Measurements from ENCODE around the gene CADM2. TPM values are rescaled to one million over a fixed set of nuclear protein-coding genes. Genes with fewer than 3 reads are reported as not detected.

Gene CADM2
- total and polyA plus RNA-seq, 2 donors (not counting 3 experiments of a cell fraction or from before 2014, with no cell fraction given), result not detected

DNA sequence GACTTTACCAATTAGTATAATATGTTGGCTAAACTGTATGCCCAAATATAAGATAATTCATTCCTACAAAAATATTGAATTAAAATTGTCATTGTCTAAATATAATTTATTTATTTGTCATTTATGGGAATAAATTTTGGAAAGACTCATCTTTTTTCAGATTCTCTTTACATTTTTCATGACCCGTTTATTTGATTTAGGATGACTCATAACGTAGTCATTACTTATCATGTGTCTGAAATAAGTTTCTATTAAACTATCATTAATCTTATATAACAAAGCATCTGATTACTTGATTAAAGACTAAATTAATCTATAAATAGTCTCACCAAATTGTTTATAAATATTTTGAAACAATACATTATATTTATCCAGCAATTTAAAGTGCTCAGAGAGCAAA lies 516.6 kb downstream of the CADM2 start:
- TF ChIP-seq JUN (IDR thresholded peaks at IDR 0.05; ENCODE audit: borderline replicate concordance, insufficient read depth, insufficient read length, low read depth) (peak; percentile 3), POLR2AphosphoS5 (IDR thresholded peaks at IDR 0.05; ENCODE audit: insufficient read depth, low read depth, low read length) (no peak)
- intact Hi-C loops (cut with micrococcal nuclease), result no loop called here
- no peaks in the 10 kb centered on the region for H3K9me1 ChIP-seq (replicated peaks; ENCODE audit: control insufficient read depth, extremely low read depth, insufficient read depth, low read length)
- H3K27me3 ChIP-seq (ENCODE audit: control insufficient read depth in 2 of 2, insufficient read depth in 2 of 2, low read length in 2 of 2), result no peaks in the 10 kb centered on the region
- dilution Hi-C loops (cut with MboI; ENCODE audit: extremely low pct_ligation_motif_present, low sequenced_read_pairs), result no loop called here
- DNase-seq (ENCODE audit: low read depth, low spot score) (no peak), FAIRE-seq (no peak)
- H3K4me2 ChIP-seq (ENCODE audit: insufficient read depth, low read length), result no peak overlapping the region
- no peak overlapping the region for H2AFZ ChIP-seq (ENCODE audit: low read depth, low read length)
- no peaks in the 10 kb centered on the region for H3K79me2 ChIP-seq (ENCODE audit: control insufficient read depth, insufficient read depth, low read length)
- no peak overlapping the region for H3K27ac ChIP-seq (ENCODE audit: insufficient read depth, low read depth, low read length)
- H3K4me1 ChIP-seq (ENCODE audit: control insufficient read depth, extremely low read depth, insufficient read depth, low read length), result no peaks in the 10 kb centered on the region
- H4K20me1 ChIP-seq (replicated peaks; ENCODE audit: control insufficient read depth, extremely low read depth, insufficient read depth, low read length), result no peaks in the 10 kb centered on the region
- no peak overlapping the region for H3K9ac ChIP-seq (replicated peaks; ENCODE audit: extremely low read depth, insufficient read depth, low read length)
- H3K9me3 ChIP-seq (replicated peaks; ENCODE audit: control insufficient read depth, insufficient read depth, low read length), result no peaks in the 10 kb centered on the region
- ChIA-PET POLR2A (no interaction called here), CTCF (no interaction called here)
- H3K36me3 ChIP-seq (ENCODE audit: control insufficient read depth in 2 of 2, extremely low read depth in 1 of 2, insufficient read depth in 2 of 2, low read length in 2 of 2), result no peaks in the 10 kb centered on the region
- no TSS peak for BruUV-seq (replicated peaks)
- no peak overlapping the region for H3K4me3 ChIP-seq (replicated peaks in 1 of 3; ENCODE audit: insufficient read depth in 1 of 3, low read depth in 1 of 3, low read length in 3 of 3)

DNA sequence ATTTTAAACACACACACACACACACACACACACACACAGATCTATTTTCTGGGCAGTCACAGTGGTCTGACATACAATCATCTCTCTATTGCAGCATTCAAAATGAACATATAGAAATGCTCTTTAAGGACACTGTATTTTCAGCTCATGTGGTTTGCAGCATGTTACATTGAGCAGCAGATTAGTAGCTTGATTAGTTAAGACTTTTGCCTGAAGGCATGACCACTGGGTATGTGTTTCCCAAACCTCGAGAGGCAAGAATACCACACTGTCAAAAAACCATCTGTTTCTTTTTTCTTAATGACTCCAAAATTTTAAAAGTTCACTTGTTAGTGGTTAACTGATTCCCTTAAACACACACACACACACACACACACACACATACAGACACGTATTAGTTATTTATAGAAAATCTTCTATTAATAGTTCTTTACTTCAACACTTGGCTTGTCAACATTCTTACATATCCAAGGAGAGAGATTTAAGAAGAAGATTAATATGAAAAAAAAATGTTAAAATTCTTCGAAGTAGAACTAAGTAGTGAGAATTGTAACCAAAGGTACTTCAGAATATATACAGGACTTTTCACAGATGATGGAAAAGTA lies 518.2 kb downstream of the CADM2 start:
- Histone ChIP-seq H3K36me3 (ENCODE audit: control insufficient read depth in 2 of 2, extremely low read depth in 1 of 2, insufficient read depth in 2 of 2, low read length in 2 of 2) (no peaks in the 10 kb centered on the region), H3K4me2 (ENCODE audit: insufficient read depth, low read length) (no peak overlapping the region), H3K9me1 (replicated peaks; ENCODE audit: control insufficient read depth, extremely low read depth, insufficient read depth, low read length) (no peaks in the 10 kb centered on the region), H3K79me2 (ENCODE audit: control insufficient read depth, insufficient read depth, low read length) (no peaks in the 10 kb centered on the region), H3K4me3 (replicated peaks in 1 of 3; ENCODE audit: insufficient read depth in 1 of 3, low read depth in 1 of 3, low read length in 3 of 3) (no peak overlapping the region), H3K9me3 (replicated peaks; ENCODE audit: control insufficient read depth, insufficient read depth, low read length) (no peaks in the 10 kb centered on the region), H3K27ac (ENCODE audit: insufficient read depth, low read depth, low read length) (no peak overlapping the region), H4K20me1 (replicated peaks; ENCODE audit: control insufficient read depth, extremely low read depth, insufficient read depth, low read length) (no peaks in the 10 kb centered on the region), H3K9ac (replicated peaks; ENCODE audit: extremely low read depth, insufficient read depth, low read length) (no peak overlapping the region), H3K27me3 (ENCODE audit: control insufficient read depth in 2 of 2, insufficient read depth in 2 of 2, low read length in 2 of 2) (no peaks in the 10 kb centered on the region), H2AFZ (ENCODE audit: low read depth, low read length) (no peak overlapping the region), H3K4me1 (ENCODE audit: control insufficient read depth, extremely low read depth, insufficient read depth, low read length) (no peaks in the 10 kb centered on the region)
- no TSS peak for BruUV-seq (replicated peaks)
- TF ChIP-seq JUN (IDR thresholded peaks at IDR 0.05; ENCODE audit: borderline replicate concordance, insufficient read depth, insufficient read length, low read depth), result no peak
- TF ChIP-seq GATA2 (IDR thresholded peaks at IDR 0.05; ENCODE audit: insufficient read depth, insufficient read length, low read depth, low read length), result no peak
- TF ChIP-seq FOS (IDR thresholded peaks at IDR 0.05; ENCODE audit: borderline replicate concordance, insufficient read depth, low read length), result no peak
- no peak for TF ChIP-seq MYC (IDR thresholded peaks at IDR 0.05; ENCODE audit: low read depth, low read length)
- no peak for TF ChIP-seq EZH2 (IDR thresholded peaks at IDR 0.05; ENCODE audit: borderline replicate concordance, low read depth, low read length, severe bottlenecking)
- TF ChIP-seq CTCF (IDR thresholded peaks at IDR 0.05; ENCODE audit: extremely low read depth in 1 of 2, insufficient read depth in 1 of 2, low read depth in 1 of 2, low read length in 2 of 2), result no peak
- TF ChIP-seq MAX (IDR thresholded peaks at IDR 0.05; ENCODE audit: insufficient read depth, insufficient read length), result no peak
- no peak for TF ChIP-seq POLR2A (IDR thresholded peaks at IDR 0.05; ENCODE audit: low read depth, low read length)
- TF ChIP-seq POLR2AphosphoS5 (IDR thresholded peaks at IDR 0.05; ENCODE audit: insufficient read depth, low read depth, low read length), result no peak
- FAIRE-seq (no peak), DNase-seq (ENCODE audit: low read depth, low spot score) (no peak)
- intact Hi-C loops (cut with micrococcal nuclease), result no loop called here
- POLR2A ChIA-PET, result no interaction called here
- dilution Hi-C loops (cut with MboI; ENCODE audit: extremely low pct_ligation_motif_present, low sequenced_read_pairs), result no loop called here
- CTCF ChIA-PET, result no interaction called here
